ENCODE results near the gene AADACL4. TPM values are rescaled to one million over a fixed set of nuclear protein-coding genes. Genes with fewer than 3 reads are reported as not detected.
A peak's percentile ranks its signal among the peaks of the same experiment; 100 is the strongest.

AADACL4 gene
- total and polyA plus RNA-seq, 9 of the 15 experiments (the other 6 are each of a cell fraction or from before 2014, with no cell fraction given), result not detected

DNA sequence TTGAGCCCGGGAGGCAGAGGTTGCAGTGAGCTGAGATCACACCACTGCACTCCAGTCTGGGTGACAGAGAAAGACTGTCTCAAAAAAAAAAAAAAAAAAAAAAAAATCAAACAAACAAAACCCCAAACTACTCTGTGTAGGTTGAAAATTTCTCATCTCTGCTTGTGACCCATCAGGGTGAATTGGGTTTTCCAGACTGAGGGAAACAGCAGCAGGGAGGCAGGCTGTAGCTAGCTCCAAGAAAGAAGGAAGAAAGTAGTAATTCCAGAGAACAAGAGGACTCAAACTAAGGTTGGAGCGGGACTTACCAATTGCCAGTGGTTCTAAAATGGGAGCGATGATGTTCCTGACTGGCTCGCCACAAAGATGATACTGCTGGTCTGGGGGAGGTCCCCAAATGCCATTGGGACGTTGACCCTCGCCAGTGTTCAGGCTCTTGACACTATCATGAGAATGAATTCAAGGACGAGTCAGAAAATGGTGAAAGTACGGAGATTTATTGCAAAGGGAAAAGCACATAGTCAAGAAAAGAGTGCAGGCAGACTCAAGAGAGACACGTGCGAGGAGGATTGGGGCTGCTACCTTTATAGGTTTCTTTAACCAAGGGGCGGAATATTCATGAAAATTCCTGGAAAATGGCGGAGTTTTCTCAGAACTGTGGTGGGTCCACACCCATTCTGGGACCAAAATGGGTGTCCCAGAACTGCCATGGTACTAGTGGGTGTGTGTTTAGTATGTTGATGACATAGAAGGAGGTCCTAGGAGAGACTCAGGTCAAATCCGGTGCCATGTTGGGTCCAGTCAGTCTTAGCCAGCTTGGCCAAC, 13.4 kb downstream of the AADACL4 start (continued):
- TF ChIP-seq, protein P1, sequence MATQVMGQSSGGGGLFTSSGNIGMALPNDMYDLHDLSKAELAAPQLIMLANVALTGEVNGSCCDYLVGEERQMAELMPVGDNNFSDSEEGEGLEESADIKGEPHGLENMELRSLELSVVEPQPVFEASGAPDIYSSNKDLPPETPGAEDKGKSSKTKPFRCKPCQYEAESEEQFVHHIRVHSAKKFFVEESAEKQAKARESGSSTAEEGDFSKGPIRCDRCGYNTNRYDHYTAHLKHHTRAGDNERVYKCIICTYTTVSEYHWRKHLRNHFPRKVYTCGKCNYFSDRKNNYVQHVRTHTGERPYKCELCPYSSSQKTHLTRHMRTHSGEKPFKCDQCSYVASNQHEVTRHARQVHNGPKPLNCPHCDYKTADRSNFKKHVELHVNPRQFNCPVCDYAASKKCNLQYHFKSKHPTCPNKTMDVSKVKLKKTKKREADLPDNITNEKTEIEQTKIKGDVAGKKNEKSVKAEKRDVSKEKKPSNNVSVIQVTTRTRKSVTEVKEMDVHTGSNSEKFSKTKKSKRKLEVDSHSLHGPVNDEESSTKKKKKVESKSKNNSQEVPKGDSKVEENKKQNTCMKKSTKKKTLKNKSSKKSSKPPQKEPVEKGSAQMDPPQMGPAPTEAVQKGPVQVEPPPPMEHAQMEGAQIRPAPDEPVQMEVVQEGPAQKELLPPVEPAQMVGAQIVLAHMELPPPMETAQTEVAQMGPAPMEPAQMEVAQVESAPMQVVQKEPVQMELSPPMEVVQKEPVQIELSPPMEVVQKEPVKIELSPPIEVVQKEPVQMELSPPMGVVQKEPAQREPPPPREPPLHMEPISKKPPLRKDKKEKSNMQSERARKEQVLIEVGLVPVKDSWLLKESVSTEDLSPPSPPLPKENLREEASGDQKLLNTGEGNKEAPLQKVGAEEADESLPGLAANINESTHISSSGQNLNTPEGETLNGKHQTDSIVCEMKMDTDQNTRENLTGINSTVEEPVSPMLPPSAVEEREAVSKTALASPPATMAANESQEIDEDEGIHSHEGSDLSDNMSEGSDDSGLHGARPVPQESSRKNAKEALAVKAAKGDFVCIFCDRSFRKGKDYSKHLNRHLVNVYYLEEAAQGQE (IDR thresholded peaks at IDR 0.05; ENCODE audit: borderline replicate concordance), result peak; percentile 62
- TF ChIP-seq, protein P1 (CRISPR knock-in tag; IDR thresholded peaks at IDR 0.05; ENCODE audit: low read depth), result no peak
- TF ChIP-seq, protein P2, sequence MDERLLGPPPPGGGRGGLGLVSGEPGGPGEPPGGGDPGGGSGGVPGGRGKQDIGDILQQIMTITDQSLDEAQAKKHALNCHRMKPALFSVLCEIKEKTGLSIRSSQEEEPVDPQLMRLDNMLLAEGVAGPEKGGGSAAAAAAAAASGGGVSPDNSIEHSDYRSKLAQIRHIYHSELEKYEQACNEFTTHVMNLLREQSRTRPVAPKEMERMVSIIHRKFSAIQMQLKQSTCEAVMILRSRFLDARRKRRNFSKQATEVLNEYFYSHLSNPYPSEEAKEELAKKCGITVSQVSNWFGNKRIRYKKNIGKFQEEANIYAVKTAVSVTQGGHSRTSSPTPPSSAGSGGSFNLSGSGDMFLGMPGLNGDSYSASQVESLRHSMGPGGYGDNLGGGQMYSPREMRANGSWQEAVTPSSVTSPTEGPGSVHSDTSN (CRISPR knock-in tag; IDR thresholded peaks at IDR 0.05; ENCODE audit: low read depth), result no peak
- TF ChIP-seq, protein P2 (tag; conservative IDR thresholded peaks at IDR 0.05; ENCODE audit: low read depth), result peak; percentile 60
- TF ChIP-seq ZNF584 (CRISPR knock-in tag; IDR thresholded peaks at IDR 0.05; ENCODE audit: low read depth), result no peak
- peak in 1 of 2 experiments; percentile 54; a peak in 2 of 4 replicates for TF ChIP-seq MAZ (CRISPR knock-in tag; conservative IDR thresholded peaks at IDR 0.05 in 1 of 2, IDR thresholded peaks at IDR 0.05 in 1 of 2)
- TF ChIP-seq EHMT2 (IDR thresholded peaks at IDR 0.05), result no peak
- no peak; the same call in 1 of the 2 replicates for TF ChIP-seq CHCHD3 (CRISPR knock-in tag; IDR thresholded peaks at IDR 0.05)
- TF ChIP-seq ZNF77 (CRISPR knock-in tag; IDR thresholded peaks at IDR 0.05), result no peak
- TF ChIP-seq ERF (CRISPR knock-in tag; IDR thresholded peaks at IDR 0.05), result no peak
- no peak for TF ChIP-seq CBX2 (IDR thresholded peaks at IDR 0.05; ENCODE audit: insufficient read depth, low read length, poor library complexity, severe bottlenecking)
- TF ChIP-seq, protein P3, sequence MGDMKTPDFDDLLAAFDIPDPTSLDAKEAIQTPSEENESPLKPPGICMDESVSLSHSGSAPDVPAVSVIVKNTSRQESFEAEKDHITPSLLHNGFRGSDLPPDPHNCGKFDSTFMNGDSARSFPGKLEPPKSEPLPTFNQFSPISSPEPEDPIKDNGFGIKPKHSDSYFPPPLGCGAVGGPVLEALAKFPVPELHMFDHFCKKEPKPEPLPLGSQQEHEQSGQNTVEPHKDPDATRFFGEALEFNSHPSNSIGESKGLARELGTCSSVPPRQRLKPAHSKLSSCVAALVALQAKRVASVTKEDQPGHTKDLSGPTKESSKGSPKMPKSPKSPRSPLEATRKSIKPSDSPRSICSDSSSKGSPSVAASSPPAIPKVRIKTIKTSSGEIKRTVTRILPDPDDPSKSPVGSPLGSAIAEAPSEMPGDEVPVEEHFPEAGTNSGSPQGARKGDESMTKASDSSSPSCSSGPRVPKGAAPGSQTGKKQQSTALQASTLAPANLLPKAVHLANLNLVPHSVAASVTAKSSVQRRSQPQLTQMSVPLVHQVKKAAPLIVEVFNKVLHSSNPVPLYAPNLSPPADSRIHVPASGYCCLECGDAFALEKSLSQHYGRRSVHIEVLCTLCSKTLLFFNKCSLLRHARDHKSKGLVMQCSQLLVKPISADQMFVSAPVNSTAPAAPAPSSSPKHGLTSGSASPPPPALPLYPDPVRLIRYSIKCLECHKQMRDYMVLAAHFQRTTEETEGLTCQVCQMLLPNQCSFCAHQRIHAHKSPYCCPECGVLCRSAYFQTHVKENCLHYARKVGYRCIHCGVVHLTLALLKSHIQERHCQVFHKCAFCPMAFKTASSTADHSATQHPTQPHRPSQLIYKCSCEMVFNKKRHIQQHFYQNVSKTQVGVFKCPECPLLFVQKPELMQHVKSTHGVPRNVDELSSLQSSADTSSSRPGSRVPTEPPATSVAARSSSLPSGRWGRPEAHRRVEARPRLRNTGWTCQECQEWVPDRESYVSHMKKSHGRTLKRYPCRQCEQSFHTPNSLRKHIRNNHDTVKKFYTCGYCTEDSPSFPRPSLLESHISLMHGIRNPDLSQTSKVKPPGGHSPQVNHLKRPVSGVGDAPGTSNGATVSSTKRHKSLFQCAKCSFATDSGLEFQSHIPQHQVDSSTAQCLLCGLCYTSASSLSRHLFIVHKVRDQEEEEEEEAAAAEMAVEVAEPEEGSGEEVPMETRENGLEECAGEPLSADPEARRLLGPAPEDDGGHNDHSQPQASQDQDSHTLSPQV (IDR thresholded peaks at IDR 0.05), result peak; percentile 76

Data from K562 (cell line).